Stimulated activated CD8-positive, alpha-beta memory T cell treated with anti-CD3 and anti-CD28 coated beads, Interleukin-4, amount 100 ng/mL, for 4 hours (primary cell): Measurements from ENCODE around the gene SBK1.
"Not testable (repeated sequence)": the region's sequence is repeated elsewhere in the genome, so short reads cannot be mapped to it uniquely, and the experiment has no call there.

ENCODE experiments used
- DNase-seq, 2 donors: peaks; one replicate each; pipeline ENCODE4 v3.0.0-alpha.2; 2020; ENCODE audit warnings: low read depth in 2 of 2, low spot score in 1 of 2

SBK1 gene

DNA sequence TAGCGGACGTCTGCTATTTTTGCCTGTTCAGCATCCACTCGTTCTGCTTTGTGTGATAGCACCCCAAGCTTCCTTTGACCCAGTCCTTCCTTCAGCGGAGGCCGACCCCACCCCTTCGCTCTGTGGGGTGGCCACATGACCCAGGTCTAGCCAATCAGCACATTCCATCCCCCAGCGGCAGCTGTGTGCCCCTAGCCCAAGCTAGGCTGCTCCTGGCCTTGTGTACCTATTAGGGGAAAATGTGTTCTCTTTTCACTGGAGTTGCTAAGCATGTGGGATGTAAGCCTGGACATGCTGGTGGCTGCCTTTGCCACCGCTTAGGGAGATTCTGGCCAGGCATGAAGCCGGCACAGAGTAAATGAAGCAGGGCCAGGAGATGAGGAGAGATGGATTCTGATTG is 37.9 kb downstream of the SBK1 start:
- not testable (repeated sequence) for DNase-seq

DNA sequence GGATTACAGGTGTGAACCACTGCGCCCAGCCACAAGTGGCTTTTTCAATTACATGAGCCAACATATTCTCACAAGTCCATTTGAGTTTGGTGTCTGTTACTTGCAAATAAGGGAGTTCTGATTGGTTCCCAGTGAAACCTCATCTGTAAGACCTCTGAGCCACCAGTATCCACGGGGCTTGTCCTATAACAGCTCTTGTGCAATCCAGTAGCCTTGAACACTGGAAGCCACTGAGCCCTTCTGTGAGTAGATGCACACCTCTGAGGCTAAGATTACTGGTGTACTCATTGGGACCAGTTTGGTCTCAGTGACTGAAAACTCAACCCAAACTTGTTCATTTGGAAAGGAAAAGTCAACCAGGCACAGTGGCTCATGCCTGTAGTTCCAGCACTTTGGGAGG is 38.7 kb downstream of the SBK1 start:
- not testable (repeated sequence) for DNase-seq

DNA sequence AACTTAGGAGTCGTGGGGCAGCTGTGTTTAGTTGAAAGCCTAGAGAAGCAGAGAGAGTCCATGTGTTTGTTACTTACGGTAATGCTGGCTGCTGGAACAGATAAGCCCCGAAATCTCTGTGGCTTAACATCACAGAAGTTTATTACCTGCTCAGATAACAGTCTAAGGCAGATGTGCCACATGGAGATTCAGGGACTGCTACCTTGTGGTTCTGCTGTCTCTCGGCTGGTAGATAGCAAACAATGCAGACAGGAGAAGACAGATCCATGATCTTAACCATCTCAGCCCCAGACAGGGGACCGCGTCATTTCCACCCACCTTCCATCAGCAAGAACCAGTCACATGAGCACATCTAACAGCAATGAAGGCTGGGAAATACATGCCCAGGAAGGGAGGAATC is 40.3 kb downstream of the SBK1 start:
- DNase-seq: not testable (repeated sequence)

DNA sequence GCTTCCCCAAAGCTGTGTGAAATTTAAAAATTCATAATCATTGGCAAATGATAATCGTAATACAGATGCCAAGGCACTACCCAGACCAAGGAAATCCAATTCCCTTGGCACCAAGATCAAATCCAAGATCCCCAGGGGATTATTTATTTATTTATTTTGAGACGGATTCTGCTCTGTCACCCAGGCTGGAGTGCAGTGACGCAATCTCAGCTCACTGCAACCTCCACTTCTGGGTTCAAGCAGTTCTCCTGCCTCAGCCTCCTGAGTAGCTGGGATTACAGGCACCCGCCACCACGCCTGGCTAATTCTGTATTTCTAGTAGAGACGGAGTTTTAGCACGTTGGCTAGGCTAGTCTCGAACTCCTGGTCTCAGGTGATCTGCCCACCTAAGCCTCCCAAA is 43.4 kb downstream of the SBK1 start:
- not testable (repeated sequence) for DNase-seq

DNA sequence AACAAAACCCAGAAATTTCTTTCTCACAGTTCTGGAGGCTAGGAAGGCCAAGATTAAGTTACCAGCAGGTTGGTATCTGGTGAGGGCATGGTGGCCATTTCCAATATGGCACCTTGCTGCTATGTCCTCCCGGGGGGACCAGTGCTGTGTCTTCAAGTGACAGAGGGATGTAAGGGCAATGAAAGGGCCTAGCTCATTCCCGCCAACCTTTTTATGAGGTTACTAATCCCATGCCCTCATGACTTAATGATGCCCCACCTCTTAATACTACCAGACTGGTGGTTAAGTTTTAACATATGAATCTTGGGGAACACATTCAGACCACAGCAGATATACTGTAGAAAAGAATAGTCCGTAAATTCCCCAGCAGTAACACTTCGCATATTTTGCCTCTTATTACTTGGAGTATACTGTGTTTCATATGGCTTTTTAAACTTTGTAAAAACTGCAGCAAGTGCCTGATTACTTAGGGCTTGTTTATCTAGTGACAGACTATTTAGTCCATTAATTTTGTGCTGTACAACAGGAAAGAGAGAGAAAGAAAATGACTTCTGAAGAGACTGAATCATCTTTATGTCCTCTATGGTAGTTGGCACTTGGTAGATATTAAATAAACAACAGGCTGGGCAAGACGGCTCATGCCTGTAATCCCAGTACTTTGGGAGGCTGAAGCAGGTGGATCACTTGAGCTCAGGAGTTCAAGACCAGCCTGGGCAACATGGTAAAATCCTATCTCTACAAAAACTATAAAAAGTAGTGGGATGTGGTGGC is 44.8 kb downstream of the SBK1 start:
- DNase-seq: not testable (repeated sequence)

DNA sequence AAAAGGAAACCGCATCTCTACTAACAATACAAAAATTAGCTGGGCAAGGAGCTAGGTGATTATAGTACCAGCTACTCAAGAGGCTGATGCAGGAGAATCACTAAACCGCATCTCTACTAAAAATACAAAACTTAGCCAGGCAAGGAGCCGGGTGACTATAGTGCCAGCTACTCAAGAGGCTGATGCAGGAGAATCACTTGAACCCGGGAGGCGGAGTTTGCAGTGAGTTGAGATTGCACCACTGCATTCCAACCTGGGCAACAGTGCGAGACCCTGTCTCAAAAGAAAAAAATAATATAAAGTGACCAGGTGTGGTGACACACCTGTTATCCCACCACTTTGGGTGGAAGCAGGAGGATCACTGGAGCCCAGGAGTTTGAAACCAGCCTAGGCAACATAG is 45.9 kb downstream of the SBK1 start:
- not testable (repeated sequence) for DNase-seq

DNA sequence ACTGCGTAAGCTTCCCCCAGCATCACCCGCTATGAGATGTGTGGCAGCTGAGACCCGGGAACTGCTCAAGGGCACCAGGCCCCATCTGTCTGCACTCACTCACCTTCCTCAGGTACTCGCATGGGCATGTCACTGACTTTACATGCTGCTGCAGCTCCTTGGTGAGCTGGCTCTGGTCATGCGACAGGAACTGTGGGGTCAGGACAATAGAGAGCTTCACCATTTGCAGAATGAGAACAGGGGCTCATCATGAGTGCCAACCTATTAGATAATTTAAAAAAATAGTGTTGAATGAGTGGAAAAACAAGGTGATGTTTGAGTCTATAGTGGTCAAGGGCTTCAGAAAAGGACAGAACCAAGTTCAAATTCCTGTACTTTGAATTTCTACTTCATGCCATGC is 70.3 kb downstream of the SBK1 start:
- not testable (repeated sequence) for DNase-seq

DNA sequence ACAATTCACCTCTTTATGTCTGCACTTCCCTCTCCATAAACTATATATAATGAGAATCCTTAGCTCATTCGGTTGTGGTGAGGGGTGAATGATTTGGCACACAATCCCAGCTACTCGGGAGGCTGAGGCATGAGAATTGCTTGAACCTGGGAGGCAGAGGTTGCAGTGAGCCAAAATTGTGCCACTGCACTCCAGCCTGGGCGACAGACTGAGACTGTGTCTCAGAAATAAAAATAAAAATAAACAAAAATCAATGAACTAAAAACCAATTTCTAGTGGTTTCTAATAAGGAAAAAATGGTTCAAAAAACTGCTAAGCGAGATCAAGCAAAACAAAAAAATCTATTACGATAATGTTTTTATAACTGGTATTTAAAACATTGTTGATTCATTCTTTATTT is 71.1 kb downstream of the SBK1 start, which contains the start of gene NPIPB6:
NPIPB6 (minus strand) TSS at position 101 of the 400 bp plus-strand sequence. CDS start 686 bp downstream, outside the sequence.
- not testable (repeated sequence) for DNase-seq

DNA sequence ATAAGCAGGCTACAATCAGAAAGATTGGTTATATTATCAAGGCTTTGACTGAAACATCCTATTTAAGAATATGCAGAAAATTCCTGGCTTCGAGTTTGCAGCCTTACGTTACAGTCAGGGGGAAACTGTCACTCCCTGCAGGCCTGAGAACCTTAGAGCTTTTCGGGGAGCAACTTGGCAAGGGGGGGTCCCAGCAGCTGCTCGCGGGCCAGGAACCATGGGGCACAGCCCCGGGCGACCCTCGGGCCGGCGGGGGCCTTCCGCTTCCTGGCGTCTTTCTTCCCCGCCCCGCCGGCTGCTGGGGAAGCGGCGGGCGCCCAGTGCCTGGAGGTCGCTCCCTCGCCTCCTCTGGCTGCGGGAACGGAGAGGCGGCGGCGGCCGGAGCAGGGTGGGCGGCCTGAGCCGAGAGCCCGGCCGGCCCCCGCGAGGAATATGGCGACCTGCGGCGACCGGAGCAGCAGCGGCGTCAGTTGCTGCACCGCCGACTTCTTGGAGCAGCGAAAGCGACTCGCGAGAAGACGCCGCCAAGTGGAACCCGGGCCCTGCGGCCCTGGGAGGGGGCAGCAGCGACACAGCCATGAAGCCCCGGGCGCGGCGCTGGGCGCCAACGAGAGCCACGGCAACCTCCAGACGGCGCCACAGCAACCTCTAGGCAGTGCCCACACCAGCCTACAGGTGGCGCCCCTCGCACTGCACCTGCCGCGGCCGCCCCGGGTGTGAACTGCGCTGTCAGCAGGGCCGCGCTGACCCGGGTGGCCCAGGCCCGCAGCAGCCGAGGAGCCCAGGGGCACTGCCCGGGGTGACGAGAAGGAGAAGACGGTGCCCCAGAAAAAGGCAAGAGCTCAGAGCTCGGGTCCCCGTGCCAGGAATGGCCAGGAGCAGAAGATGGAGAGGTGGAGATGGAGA is 72.2 kb downstream of the SBK1 start:
- not testable (repeated sequence) for DNase-seq

DNA sequence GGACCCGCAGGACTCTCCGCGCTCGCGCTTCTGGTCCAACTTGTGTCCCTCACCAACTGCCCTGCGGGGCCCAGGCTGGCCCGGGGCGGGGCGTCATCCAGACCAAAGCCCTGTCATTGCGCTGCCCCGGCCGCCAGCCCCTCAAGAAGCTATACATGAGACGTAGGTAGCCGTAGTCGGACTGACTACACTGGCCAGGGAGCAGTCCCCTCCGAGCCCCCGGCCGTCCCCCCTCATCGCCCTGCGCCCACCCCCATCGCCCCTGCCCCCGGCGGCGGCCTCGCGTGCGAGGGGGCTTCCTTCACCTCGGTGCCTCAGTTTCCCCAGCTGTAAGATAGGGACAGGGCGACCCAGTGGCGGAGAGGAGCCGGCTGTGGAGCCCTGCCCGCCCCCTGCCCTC is 75.6 kb downstream of the SBK1 start:
- DNase-seq: not testable (repeated sequence)
